ENCODE measurements around the gene MYO1E. TPM values are rescaled to one million over a fixed set of nuclear protein-coding genes. Genes with fewer than 3 reads are reported as not detected.
A peak's percentile ranks its signal among the peaks of the same experiment; 100 is the strongest.

Gene MYO1E
- total RNA-seq, 1 donor from 2014 or later = 23.6 TPM

GRCh38 chr15:59237924-59238331 lies 134.7 kb downstream of the MYO1E start:
- no peak for DNase-seq
- H3K36me3 ChIP-seq = no peaks in the 10 kb centered on the region
- TF ChIP-seq, protein P1, sequence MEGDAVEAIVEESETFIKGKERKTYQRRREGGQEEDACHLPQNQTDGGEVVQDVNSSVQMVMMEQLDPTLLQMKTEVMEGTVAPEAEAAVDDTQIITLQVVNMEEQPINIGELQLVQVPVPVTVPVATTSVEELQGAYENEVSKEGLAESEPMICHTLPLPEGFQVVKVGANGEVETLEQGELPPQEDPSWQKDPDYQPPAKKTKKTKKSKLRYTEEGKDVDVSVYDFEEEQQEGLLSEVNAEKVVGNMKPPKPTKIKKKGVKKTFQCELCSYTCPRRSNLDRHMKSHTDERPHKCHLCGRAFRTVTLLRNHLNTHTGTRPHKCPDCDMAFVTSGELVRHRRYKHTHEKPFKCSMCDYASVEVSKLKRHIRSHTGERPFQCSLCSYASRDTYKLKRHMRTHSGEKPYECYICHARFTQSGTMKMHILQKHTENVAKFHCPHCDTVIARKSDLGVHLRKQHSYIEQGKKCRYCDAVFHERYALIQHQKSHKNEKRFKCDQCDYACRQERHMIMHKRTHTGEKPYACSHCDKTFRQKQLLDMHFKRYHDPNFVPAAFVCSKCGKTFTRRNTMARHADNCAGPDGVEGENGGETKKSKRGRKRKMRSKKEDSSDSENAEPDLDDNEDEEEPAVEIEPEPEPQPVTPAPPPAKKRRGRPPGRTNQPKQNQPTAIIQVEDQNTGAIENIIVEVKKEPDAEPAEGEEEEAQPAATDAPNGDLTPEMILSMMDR (IDR thresholded peaks at IDR 0.05; ENCODE audit: borderline replicate concordance) = no peak
- H3K27me3 ChIP-seq (ENCODE audit: low read depth) = no peaks in the 10 kb centered on the region
- no peaks in the 10 kb centered on the region for H3K9me3 ChIP-seq (replicated peaks)
- H3K4me1 ChIP-seq = peaks cover 29% of the 10 kb centered on the region
- H3K4me3 ChIP-seq = no peak overlapping the region
- intact Hi-C loops (cut with micrococcal nuclease) = no loop called here
- no peak overlapping the region for H3K27ac ChIP-seq (replicated peaks)

GRCh38 chr15:59237119-59237855 lies 135.4 kb downstream of the MYO1E start:
- H3K4me1 ChIP-seq = peaks cover 35% of the 10 kb centered on the region
- H3K27me3 ChIP-seq (ENCODE audit: low read depth) = no peaks in the 10 kb centered on the region
- H3K4me3 ChIP-seq = no peak overlapping the region
- H3K27ac ChIP-seq (replicated peaks) = peak overlapping the region; percentile 30
- TF ChIP-seq, protein P1 (IDR thresholded peaks at IDR 0.05; ENCODE audit: borderline replicate concordance) = no peak
- no peak for DNase-seq
- intact Hi-C loops (cut with micrococcal nuclease) = no loop called here
- no peaks in the 10 kb centered on the region for H3K9me3 ChIP-seq (replicated peaks)
- no peaks in the 10 kb centered on the region for H3K36me3 ChIP-seq

DNA sequence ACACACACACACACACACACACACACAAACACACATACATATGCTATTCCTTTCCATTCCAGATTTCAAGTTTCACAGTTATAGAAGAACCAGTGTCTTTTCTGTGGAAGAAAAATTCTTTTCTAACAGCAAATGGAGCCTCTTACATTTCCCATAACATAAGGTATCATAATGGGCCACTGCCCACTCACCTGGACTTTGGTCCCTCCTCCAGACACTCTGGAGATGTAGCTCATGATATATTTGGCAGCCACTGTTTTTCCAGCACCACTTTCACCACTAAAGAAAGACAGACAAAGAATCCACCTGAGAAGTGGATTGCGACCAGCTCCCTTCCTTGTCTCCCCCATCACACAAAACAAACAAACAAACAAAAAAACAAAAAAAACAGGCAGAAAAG lies 136.3 kb downstream of the MYO1E start:
- intact Hi-C loops (cut with micrococcal nuclease) = no loop called here
- H3K27ac ChIP-seq (replicated peaks) = peak overlapping the region; percentile 30
- peaks cover 41% of the 10 kb centered on the region for H3K4me1 ChIP-seq
- H3K27me3 ChIP-seq (ENCODE audit: low read depth) = no peaks in the 10 kb centered on the region
- no peaks in the 10 kb centered on the region for H3K9me3 ChIP-seq (replicated peaks)
- TF ChIP-seq, protein P1 (IDR thresholded peaks at IDR 0.05; ENCODE audit: borderline replicate concordance) = no peak
- DNase-seq = no peak
- H3K36me3 ChIP-seq = no peaks in the 10 kb centered on the region
- no peak overlapping the region for H3K4me3 ChIP-seq

GRCh38 chr15:59232476-59232875 lies 140.2 kb downstream of the MYO1E start:
- Histone ChIP-seq H3K9me3 (replicated peaks) (no peaks in the 10 kb centered on the region), H3K27me3 (ENCODE audit: low read depth) (no peaks in the 10 kb centered on the region), H3K4me1 (peaks cover 33% of the 10 kb centered on the region), H3K4me3 (no peak overlapping the region), H3K27ac (replicated peaks) (no peak overlapping the region), H3K36me3 (no peaks in the 10 kb centered on the region)
- TF ChIP-seq, protein P1 (IDR thresholded peaks at IDR 0.05; ENCODE audit: borderline replicate concordance) = no peak
- intact Hi-C loops (cut with micrococcal nuclease) = no loop called here
- DNase-seq = no peak

DNA sequence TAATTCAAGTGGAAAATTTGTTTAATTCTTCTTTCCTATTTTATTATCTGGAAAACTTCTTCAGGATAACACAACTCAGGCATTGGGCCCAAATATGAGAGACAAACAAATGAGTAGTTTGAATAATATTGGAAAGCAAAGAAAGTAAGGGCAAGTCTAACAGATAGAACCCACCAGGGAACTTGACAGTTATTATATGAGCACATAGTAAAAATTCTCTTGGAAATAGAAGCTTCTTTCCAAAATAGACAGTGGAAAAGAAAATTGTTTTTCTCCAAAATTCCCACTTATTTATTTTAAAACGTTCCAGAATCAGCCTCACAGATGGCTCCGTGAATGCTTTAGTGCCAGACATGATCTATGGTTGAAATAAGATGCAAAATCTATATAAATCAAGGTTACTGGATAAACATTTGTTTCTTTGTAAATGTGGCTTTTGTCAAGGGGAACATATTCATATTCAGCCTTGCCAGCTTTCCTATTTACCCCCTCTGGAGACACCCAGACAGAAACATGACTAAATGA lies 142.1 kb downstream of the MYO1E start:
- Histone ChIP-seq H3K9me3 (replicated peaks) (no peaks in the 10 kb centered on the region), H3K4me1 (peaks cover 22% of the 10 kb centered on the region), H3K27ac (replicated peaks) (no peak overlapping the region), H3K36me3 (peaks cover 6% of the 10 kb centered on the region), H3K27me3 (ENCODE audit: low read depth) (no peaks in the 10 kb centered on the region), H3K4me3 (no peak overlapping the region)
- TF ChIP-seq, protein P1 (IDR thresholded peaks at IDR 0.05; ENCODE audit: borderline replicate concordance) = no peak
- intact Hi-C loops (cut with micrococcal nuclease) = no loop called here
- no peak for DNase-seq
